ENCODE results near the gene ABLIM3. TPM values are rescaled to one million over a fixed set of nuclear protein-coding genes. Genes with fewer than 3 reads are reported as not detected.

ABLIM3 gene
- total and polyA plus RNA-seq, 2 of the 8 experiments (the other 6 are each of a cell fraction or from before 2014, with no cell fraction given) = 0.36 to 0.56 TPM

DNA sequence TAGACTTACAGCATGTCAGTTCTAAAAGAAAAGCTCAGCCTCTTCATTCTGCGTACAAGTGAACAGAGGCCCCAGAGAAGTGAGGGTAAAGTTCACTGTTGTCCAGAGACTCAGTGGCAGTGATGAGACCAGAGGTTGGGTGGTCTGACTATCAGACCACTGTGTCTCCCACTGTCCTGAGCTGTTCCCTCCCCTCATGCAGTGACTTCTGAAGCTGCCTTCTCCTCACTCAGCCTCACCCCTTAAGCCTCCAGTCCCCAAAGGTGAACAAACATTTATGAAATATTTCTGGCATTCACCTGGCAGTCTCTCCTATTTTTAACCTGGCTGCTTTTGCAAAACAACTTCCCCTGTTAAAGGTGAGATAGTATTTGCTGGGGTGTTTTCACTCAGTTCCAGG is 54.7 kb downstream of the ABLIM3 start (continued):
- no peak for TF ChIP-seq SUZ12 (IDR thresholded peaks at IDR 0.05; ENCODE audit: low read length)
- TF ChIP-seq ATF2 (IDR thresholded peaks at IDR 0.05; ENCODE audit: low read length) = no peak
